Activated CD4-positive, alpha-beta memory T cell treated with anti-CD3 and anti-CD28 coated beads, Interleukin-2, amount 10 ng/mL, durations not matched to agents 7 days and 5 days (primary cell): ENCODE results near the gene BGN. TPM values are rescaled to one million over a fixed set of nuclear protein-coding genes. Genes with fewer than 3 reads are reported as not detected.

Experiments used
- CTCF ChIA-PET: fragments of 350-600 bp; sonication (Branson Sonifier 250); formaldehyde crosslinking; loops from one replicate; lab custom pipeline; 2021; ENCODE audit warnings: antibody characterized with exemption, inconsistent platforms; lab: Charles Lee
- POLR2A ChIA-PET: fragments of 350-600 bp; sonication (Branson Sonifier 250); formaldehyde crosslinking; loops from one replicate; lab custom pipeline; 2021; ENCODE audit warnings: antibody characterized with exemption; lab: Charles Lee
- DNase-seq: peaks from one replicate; pipeline ENCODE4 v3.0.0-alpha.2; 2020
- H3K27ac Mint-ChIP-seq: one replicate; pipeline ENCODE4 v1.8.0; 2021; ENCODE audit warnings: mild to moderate bottlenecking, mixed read lengths
- H3K27me3 Mint-ChIP-seq: one replicate; pipeline ENCODE4 v1.8.0; 2021; ENCODE audit warnings: mixed read lengths
- H3K36me3 Mint-ChIP-seq: one replicate; pipeline ENCODE4 v1.8.0; 2021; ENCODE audit warnings: low read depth, mixed read lengths
- H3K4me1 Mint-ChIP-seq: one replicate; pipeline ENCODE4 v1.8.0; 2021; ENCODE audit warnings: mixed read lengths
- H3K4me3 Mint-ChIP-seq: one replicate; pipeline ENCODE4 v1.8.0; 2021; ENCODE audit warnings: mild to moderate bottlenecking, mixed read lengths
- H3K9me3 Mint-ChIP-seq: one replicate; pipeline ENCODE4 v1.8.0; 2021; ENCODE audit warnings: mixed read lengths
- total RNA-seq, 2 experiments: library from RNA; stranded (reverse); gene quantifications; one replicate each; pipeline ENCODE4 v1.2.3, GENCODE V29; 2021

BGN gene
- total RNA-seq, 2 experiments from 2014 or later, result not detected

GRCh38 chrX:153520287-153520917 lies 25.6 kb downstream of the BGN start:
- Mint-ChIP-seq H3K4me3 (no peak overlapping the region), H3K4me1 (no peaks in the 10 kb centered on the region), H3K9me3 (no peaks in the 10 kb centered on the region), H3K27me3 (peaks cover 25% of the 10 kb centered on the region), H3K27ac (no peak overlapping the region), H3K36me3 (no peaks in the 10 kb centered on the region)
- no peak for DNase-seq
- ChIA-PET CTCF (no interaction called here), POLR2A (no interaction called here)

DNA sequence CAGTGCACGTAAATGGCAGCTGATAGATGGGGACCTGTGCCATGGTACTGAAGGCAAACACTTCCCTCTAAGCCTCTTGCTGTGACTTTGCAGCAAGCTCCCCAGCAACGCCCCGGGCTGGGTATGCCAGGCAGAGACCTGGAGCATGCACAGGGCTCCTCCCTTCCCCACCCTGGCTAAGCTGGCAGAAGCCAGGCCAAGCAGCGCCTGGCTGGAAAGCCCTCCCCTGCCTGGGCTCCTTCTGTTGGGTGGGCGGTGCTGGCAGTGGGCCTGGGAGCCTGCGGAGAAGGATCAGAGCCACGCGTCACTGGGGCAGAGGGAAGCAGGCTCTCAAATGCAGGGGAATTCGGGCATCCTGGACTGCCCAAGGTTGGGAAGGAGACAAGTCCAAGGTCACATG lies 26.3 kb downstream of the BGN start:
- Mint-ChIP-seq H3K9me3 (no peaks in the 10 kb centered on the region), H3K4me1 (no peaks in the 10 kb centered on the region), H3K27ac (no peak overlapping the region), H3K4me3 (no peak overlapping the region), H3K27me3 (peaks cover 20% of the 10 kb centered on the region), H3K36me3 (no peaks in the 10 kb centered on the region)
- CTCF ChIA-PET, result no interaction called here
- POLR2A ChIA-PET, result no interaction called here
- DNase-seq, result no peak

GRCh38 chrX:153522259-153522658 lies 27.5 kb downstream of the BGN start:
- Mint-ChIP-seq H3K4me1 (no peaks in the 10 kb centered on the region), H3K36me3 (no peaks in the 10 kb centered on the region), H3K4me3 (no peak overlapping the region), H3K27ac (no peak overlapping the region), H3K27me3 (peaks cover 16% of the 10 kb centered on the region), H3K9me3 (no peaks in the 10 kb centered on the region)
- POLR2A ChIA-PET, result no interaction called here
- DNase-seq, result no peak
- CTCF ChIA-PET, result no interaction called here

- Mint-ChIP-seq H3K4me3 (no peak overlapping the region), H3K36me3 (no peaks in the 10 kb centered on the region), H3K9me3 (no peaks in the 10 kb centered on the region), H3K27me3 (peaks cover 15% of the 10 kb centered on the region), H3K27ac (no peak overlapping the region), H3K4me1 (no peaks in the 10 kb centered on the region)
- ChIA-PET CTCF (no interaction called here), POLR2A (no interaction called here)
- no peak for DNase-seq
Observed at GRCh38 chrX:153523269-153523668, 28.5 kb downstream of the BGN start.

- H3K27ac Mint-ChIP-seq, result no peak overlapping the region
- H3K9me3 Mint-ChIP-seq, result no peaks in the 10 kb centered on the region
- H3K4me1 Mint-ChIP-seq, result no peaks in the 10 kb centered on the region
- no peaks in the 10 kb centered on the region for H3K36me3 Mint-ChIP-seq
- no peak overlapping the region for H3K4me3 Mint-ChIP-seq
- DNase-seq, result no peak
- peaks cover 6% of the 10 kb centered on the region for H3K27me3 Mint-ChIP-seq
- ChIA-PET CTCF (no interaction called here), POLR2A (no interaction called here)
Observed at GRCh38 chrX:153524234-153524633, 29.5 kb downstream of the BGN start.

GRCh38 chrX:153525451-153525850 lies 30.7 kb downstream of the BGN start:
- H3K4me1 Mint-ChIP-seq, result no peaks in the 10 kb centered on the region
- H3K36me3 Mint-ChIP-seq, result no peaks in the 10 kb centered on the region
- POLR2A ChIA-PET, result no interaction called here
- H3K27me3 Mint-ChIP-seq, result peaks cover 3% of the 10 kb centered on the region
- no peak overlapping the region for H3K27ac Mint-ChIP-seq
- no peak for DNase-seq
- H3K9me3 Mint-ChIP-seq, result no peaks in the 10 kb centered on the region
- CTCF ChIA-PET, result no interaction called here
- H3K4me3 Mint-ChIP-seq, result no peak overlapping the region

- H3K9me3 Mint-ChIP-seq, result no peaks in the 10 kb centered on the region
- no peak overlapping the region for H3K27ac Mint-ChIP-seq
- ChIA-PET CTCF (no interaction called here), POLR2A (no interaction called here)
- DNase-seq, result no peak
- no peak overlapping the region for H3K4me3 Mint-ChIP-seq
- H3K36me3 Mint-ChIP-seq, result no peaks in the 10 kb centered on the region
- H3K27me3 Mint-ChIP-seq, result peaks cover 2% of the 10 kb centered on the region
- H3K4me1 Mint-ChIP-seq, result no peaks in the 10 kb centered on the region
Observed at GRCh38 chrX:153526042-153526441, 31.3 kb downstream of the BGN start.

- Mint-ChIP-seq H3K27ac (no peak overlapping the region), H3K9me3 (no peaks in the 10 kb centered on the region), H3K36me3 (no peaks in the 10 kb centered on the region), H3K27me3 (peaks cover 2% of the 10 kb centered on the region), H3K4me1 (no peaks in the 10 kb centered on the region), H3K4me3 (no peak overlapping the region)
- DNase-seq, result no peak
- ChIA-PET CTCF (no interaction called here), POLR2A (no interaction called here)
Observed at GRCh38 chrX:153526801-153527200, 32.0 kb downstream of the BGN start.

DNA sequence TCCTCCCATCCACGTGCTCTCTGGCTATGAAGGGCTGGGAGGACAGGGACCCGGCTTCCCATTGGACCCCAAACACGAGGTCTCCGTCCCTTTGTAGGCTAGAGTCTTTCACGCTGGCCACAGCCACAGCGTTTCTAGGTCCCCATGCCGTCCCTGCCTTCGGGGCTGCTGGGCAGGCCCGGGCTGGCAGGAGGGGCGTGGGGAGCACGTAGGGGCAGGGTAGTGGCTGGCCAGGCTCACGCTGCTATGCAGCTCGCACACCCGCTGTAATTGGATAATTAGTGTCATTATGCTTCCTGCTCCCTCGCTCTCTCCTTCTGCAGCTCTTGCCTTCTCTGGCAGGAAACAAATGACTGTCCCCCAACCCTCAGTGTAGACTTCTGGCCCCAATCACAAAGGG lies 32.4 kb downstream of the BGN start:
- Mint-ChIP-seq H3K27me3 (peaks cover 2% of the 10 kb centered on the region), H3K36me3 (no peaks in the 10 kb centered on the region), H3K4me1 (no peaks in the 10 kb centered on the region), H3K27ac (no peak overlapping the region), H3K4me3 (no peak overlapping the region), H3K9me3 (no peaks in the 10 kb centered on the region)
- DNase-seq, result no peak
- CTCF ChIA-PET, result no interaction called here
- POLR2A ChIA-PET, result no interaction called here

- ChIA-PET CTCF (no interaction called here), POLR2A (no interaction called here)
- no peaks in the 10 kb centered on the region for H3K9me3 Mint-ChIP-seq
- no peak overlapping the region for H3K27ac Mint-ChIP-seq
- DNase-seq, result no peak
- peaks cover 2% of the 10 kb centered on the region for H3K27me3 Mint-ChIP-seq
- no peaks in the 10 kb centered on the region for H3K36me3 Mint-ChIP-seq
- H3K4me3 Mint-ChIP-seq, result no peak overlapping the region
- no peaks in the 10 kb centered on the region for H3K4me1 Mint-ChIP-seq
Observed at GRCh38 chrX:153530411-153531129, 35.8 kb downstream of the BGN start.

- ChIA-PET POLR2A (no interaction called here), CTCF (no interaction called here)
- H3K9me3 Mint-ChIP-seq, result no peaks in the 10 kb centered on the region
- no peaks in the 10 kb centered on the region for H3K4me1 Mint-ChIP-seq
- H3K4me3 Mint-ChIP-seq, result no peak overlapping the region
- H3K36me3 Mint-ChIP-seq, result no peaks in the 10 kb centered on the region
- no peaks in the 10 kb centered on the region for H3K27me3 Mint-ChIP-seq
- DNase-seq, result no peak
- no peak overlapping the region for H3K27ac Mint-ChIP-seq
Observed at GRCh38 chrX:153533091-153533490, 38.3 kb downstream of the BGN start.

- Mint-ChIP-seq H3K36me3 (no peaks in the 10 kb centered on the region), H3K9me3 (no peaks in the 10 kb centered on the region), H3K4me1 (no peaks in the 10 kb centered on the region), H3K27ac (no peak overlapping the region), H3K27me3 (no peaks in the 10 kb centered on the region), H3K4me3 (no peak overlapping the region)
- no peak for DNase-seq
- POLR2A ChIA-PET, result no interaction called here
- CTCF ChIA-PET, result no interaction called here
Observed at GRCh38 chrX:153537080-153537479, 42.3 kb downstream of the BGN start.

- no peak overlapping the region for H3K4me3 Mint-ChIP-seq
- no peak overlapping the region for H3K27ac Mint-ChIP-seq
- CTCF ChIA-PET, result interaction anchor here (0.7 to 1.5 kb wide), 2 partner anchors 78 to 115 kb away, joined by 3 read pairs; no protein-coding TSS in a partner anchor
- no peaks in the 10 kb centered on the region for H3K36me3 Mint-ChIP-seq
- POLR2A ChIA-PET, result no interaction called here
- H3K9me3 Mint-ChIP-seq, result no peaks in the 10 kb centered on the region
- no peak for DNase-seq
- no peaks in the 10 kb centered on the region for H3K27me3 Mint-ChIP-seq
- H3K4me1 Mint-ChIP-seq, result no peaks in the 10 kb centered on the region
Observed at GRCh38 chrX:153537526-153538295, 42.9 kb downstream of the BGN start.
